ENCODE measurements around the gene MYRF.

The MYRF gene

DNA sequence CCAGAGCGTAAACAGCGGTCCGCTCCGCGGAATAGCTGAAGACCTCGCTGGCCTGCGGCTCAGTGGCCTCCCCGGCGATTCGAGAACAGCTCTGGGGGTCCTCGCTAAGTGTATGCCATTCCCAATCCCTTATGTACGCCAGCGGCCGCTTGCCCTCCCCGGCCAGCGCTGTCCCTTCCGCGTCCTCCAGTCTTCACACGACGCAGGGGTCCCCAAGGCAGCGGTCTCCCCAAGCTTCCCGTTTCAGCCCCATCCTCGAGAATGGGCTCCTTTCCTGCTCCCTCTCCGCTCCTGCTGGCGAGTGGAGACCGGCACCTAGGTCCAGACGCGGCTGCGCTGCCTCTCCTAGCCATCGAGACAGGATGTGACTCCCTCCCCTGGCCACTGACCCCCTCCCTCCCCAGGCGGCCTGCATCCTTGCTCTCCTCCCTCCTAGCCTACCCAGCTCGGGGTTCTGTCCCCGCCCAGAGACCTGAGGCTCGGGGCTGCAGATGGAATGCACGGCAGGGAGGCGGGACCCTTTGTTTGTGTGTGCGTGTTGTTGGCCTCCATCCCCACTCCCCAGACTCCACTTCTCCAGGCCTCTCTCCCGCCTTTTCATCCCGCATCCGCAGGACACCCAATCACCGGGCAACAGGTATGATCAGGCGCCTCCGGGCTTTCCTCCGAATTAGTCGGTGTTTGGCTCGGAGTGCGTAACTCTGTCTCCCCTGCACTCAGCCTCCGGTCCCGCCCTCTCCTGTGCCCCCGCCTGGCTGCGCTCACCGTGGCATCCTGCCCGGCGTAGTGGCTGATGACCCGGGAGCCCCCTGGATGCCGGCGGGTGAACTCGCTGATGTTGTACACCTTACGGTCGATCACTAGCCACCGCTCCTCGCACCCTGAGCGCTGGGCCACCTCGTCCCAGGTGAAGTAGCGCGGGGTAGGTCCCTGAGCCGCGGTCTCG lies 63.6 kb downstream of the MYRF start:
- peak; percentile 65 for DNase-seq (ENCODE audit: low spot score)

DNA sequence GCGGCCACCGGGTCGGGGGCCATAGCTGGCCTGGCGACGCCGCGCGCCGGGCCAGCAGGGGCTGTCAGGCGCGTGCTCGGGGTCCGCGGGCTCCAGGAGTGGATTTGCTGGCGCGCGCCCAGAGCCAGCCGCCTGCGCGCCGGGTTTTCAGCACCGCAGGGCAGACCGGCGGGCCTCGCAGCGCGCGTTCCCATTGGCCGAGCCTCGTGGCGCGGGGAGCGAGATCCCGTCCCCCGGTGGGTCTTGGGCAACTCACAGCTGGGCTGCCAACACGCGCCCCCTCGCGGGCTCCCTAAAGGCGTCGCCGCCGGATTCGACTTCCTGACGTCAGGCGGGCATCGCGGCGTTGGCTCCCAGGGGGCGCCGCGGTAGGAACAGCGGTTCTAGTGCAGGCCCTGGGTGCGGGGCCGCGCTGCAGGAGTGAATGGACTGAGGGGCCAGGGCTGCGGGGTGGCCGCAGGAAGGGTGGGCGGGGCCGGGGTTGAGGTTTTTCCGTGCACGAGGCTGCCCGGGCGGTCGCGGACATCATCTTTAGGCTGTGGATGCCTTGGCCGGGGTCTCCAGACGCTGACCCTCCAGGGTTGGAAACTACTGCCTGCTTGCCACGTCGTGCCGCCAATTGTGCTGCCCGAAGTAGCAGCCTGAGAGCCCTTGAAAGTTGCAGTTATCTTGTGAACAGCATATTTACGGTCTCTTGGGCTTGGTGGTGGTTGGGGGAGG lies 64.5 kb downstream of the MYRF start, which contains the start of gene FADS1:
Gene FADS1 (minus strand): TSS at position 268 of the 720 bp plus-strand sequence. CDS start 74 bp downstream, at position 194.
- peak; percentile 98 for DNase-seq (ENCODE audit: low spot score)

DNA sequence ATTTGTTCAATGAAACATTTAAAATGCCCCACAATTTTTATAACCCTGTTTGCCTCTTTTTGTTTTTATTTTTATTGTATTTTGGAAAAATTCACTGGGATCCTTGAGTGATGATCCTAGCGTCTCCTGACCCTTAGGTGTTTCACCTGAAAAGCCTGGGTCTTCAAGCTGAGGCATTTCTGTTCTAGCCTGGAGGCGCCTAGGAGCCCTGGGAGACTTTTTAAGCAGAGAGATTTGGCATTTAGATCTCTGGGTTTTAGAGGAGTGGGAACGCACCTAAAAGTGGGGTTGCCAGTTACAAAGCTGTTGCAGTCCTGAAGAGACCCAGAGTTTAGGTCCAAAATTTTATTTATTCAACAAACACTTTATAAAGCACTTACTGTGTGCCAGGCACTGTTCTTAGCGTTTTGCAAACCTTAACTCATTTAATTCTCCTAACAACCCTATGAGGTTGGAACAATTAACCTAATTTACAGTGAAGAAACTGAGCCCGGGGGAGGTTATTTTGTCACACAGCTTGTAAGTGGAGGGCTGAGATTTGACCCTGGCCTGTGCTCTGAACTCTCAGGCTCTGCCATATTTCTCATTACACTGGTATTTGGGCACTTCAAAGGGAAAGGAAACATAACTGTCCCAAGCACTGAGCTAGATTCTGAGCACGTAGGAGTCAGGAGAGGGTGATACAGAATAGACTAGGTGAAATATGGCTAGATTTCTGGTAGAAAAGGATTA lies 65.2 kb downstream of the MYRF start:
- DNase-seq (ENCODE audit: low spot score), result no peak

- no peak for DNase-seq (ENCODE audit: low spot score)
These were observed 67.7 kb downstream of the MYRF start for GRCh38 chr11:61820174-61820573.

DNA sequence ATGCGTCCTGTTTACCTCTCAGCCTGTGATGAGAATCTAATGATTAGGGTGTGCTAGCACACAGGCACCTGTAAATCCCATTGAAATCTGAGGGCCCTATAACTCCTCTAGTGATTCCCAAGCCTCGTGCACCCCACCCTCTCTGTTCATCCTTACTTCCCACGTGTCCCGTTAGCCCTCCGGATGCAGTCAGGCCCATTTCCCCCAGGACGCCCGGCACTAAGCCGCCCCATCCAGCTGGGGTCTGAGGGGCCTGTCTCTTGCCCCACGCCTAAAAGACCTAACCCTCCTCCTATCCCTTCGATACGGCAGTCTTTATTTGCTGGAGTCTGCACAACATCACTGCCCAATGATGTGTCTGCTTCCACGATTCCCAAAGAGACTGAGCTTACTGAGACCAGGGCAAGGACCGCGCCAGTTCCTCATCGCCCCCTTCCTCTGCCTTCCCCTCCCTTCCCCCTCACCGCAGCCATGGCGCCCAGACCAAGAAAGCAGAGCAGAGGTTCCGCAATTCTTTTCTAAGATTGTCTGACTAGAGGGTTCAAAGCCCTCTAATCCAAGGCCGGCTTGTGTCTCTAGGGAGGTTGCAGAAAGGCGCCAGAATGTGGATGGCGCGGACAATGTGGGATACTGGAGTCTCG lies 74.6 kb downstream of the MYRF start:
- DNase-seq (ENCODE audit: low spot score), result peak; percentile 63

- DNase-seq (ENCODE audit: low spot score), result peak; percentile 98
These were observed 75.3 kb downstream of the MYRF start, which contains the start of gene FADS2 for GRCh38 chr11:61827571-61828378. Gene FADS2 (plus strand): TSS chr11:61828300. CDS start chr11:61828391, 91 bp downstream.

DNA sequence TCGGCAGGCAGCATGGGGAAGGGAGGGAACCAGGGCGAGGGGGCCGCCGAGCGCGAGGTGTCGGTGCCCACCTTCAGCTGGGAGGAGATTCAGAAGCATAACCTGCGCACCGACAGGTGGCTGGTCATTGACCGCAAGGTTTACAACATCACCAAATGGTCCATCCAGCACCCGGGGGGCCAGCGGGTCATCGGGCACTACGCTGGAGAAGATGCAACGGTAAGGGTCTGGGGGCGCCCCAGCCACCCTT lies 75.9 kb downstream of the MYRF start:
- no peak for DNase-seq (ENCODE audit: low spot score)

DNA sequence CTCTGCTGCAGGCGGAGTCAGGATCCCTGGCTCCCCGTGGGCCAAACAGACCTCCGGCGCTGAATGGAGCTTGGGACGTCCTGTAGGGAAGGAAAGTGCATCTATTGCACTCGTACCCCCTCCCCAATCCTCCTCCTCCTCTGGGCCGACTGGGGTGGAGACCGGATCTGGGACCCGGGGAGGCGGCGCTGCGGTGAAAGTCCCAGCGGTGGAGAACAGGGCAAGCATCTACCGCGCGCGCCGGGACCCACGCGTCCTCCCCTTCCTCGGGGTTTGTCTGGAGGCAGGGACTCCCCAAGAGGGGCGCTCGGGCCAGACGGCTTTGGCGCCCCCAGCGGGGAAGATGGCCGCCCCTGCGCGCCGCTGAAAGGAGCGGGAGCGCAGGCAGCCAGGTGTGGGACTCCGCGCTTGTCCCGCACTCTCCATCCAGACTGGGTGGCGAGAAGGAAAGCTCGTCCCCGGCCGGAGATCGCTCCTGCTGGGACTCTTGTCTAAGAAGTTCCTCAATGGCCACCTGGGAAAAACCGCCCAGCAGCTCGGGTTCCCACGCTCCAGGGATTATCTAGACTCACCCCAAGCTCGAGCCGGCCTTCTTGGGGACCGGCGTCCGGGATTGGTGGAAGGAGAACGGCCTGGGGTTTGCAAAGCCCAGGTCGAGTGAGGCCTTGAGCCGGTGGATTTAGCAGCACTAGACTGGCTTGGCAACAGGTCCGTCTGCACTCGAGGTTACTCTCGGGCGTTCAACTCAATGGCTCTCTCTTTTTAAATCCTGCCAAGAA lies 76.4 kb downstream of the MYRF start:
- DNase-seq (ENCODE audit: low spot score), result peak; percentile 54

GRCh38 chr11:61829806-61830205 lies 77.4 kb downstream of the MYRF start:
- no peak for DNase-seq (ENCODE audit: low spot score)

DNA sequence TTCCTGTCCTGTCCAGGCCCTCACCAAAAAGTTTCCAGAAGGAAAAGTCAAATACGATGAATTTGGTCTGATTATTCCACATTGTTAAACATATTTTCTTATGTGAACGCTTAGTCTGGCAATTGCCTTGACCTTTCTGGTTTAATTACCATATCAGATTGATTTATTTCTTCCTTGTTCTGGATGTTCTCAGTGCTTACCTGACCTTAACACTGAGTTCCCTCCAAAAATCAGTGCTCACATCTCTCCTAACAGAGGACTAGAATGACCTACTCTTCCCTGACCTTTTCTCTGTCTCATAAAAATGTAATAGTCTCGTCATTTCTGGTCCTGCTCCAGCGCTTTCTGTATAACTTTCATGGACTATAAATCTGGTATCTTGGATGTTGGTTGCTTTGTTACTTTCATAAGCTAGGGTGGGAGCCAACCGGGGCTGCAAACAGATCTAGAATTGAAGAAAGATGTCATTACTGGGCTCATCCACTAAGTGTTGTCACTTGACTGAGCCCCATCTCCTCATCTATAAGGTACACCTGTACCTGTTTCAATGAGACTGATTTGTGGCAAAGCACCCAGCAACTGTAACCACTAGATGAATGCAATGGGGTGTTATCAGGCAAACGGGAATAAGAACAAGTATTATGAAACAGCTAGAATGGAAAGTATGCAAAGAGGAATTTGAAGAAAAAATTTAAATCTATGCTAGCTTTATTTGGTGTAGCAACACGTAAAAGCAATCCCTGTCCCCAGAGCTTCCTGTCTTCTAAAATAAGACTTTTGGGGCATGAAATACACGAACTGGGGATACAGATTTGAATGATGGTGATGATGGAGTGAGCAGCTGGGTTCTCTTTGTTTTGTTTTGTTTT lies 78.0 kb downstream of the MYRF start:
- no peak for DNase-seq (ENCODE audit: low spot score)

DNA sequence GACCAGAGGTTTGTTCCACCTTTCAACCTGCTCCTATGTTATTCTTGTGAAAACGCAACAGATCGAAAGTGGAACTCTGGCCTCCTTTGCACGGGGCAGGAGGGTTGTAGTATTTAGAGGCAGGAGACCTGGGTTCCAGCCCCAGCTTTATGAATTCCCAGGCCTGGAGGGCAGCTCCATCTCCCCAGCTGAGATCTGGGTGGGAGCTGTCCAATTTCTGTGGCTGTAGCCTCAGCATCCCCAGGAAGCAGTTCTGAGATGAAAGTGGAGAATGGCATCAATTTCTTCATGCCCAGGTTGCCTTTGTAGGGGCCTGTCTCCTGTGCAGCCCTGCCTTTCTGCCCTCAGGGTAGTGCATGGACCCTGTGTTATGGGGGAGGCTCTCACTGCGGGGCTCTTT lies 79.8 kb downstream of the MYRF start:
- no peak for DNase-seq (ENCODE audit: low spot score)

- DNase-seq (ENCODE audit: low spot score), result no peak
These were observed 80.3 kb downstream of the MYRF start for GRCh38 chr11:61832754-61833153.

- no peak for DNase-seq (ENCODE audit: low spot score)
These were observed 81.0 kb downstream of the MYRF start for GRCh38 chr11:61833471-61833870.

GRCh38 chr11:61833926-61834277 lies 81.5 kb downstream of the MYRF start:
- no peak for DNase-seq (ENCODE audit: low spot score)

GRCh38 chr11:61834278-61835048 lies 82.0 kb downstream of the MYRF start:
- no peak for DNase-seq (ENCODE audit: low spot score)

- DNase-seq (ENCODE audit: low spot score), result no peak
These were observed 83.8 kb downstream of the MYRF start for GRCh38 chr11:61836193-61836592.

GRCh38 chr11:61837411-61838005 lies 85.1 kb downstream of the MYRF start:
- no peak for DNase-seq (ENCODE audit: low spot score)

Measured in SK-N-DZ (cell line).